Measurements from ENCODE around the gene EHBP1L1. TPM values are rescaled to one million over a fixed set of nuclear protein-coding genes. Genes with fewer than 3 reads are reported as not detected.
A peak's percentile ranks its signal among the peaks of the same experiment; 100 is the strongest.

The EHBP1L1 gene
- total RNA-seq, 1 donor from 2014 or later: 4.7 TPM

GRCh38 chr11:65641297-65642013 is 65.6 kb downstream of the EHBP1L1 start:
- DNase-seq (ENCODE audit: low spot score): no peak
- peaks cover 31% of the 10 kb centered on the region for H3K36me3 Mint-ChIP-seq (ENCODE audit: low read depth, unreplicated experiment)
- no peak for TF ChIP-seq CTCF (IDR thresholded peaks at IDR 0.05; ENCODE audit: unreplicated experiment)
- peak overlapping the region; percentile 91 for H3K4me3 Mint-ChIP-seq (ENCODE audit: unreplicated experiment)
- peaks cover 59% of the 10 kb centered on the region for H3K4me1 Mint-ChIP-seq (ENCODE audit: unreplicated experiment)
- no peaks in the 10 kb centered on the region for H3K9me3 Mint-ChIP-seq (ENCODE audit: unreplicated experiment)
- H3K27me3 Mint-ChIP-seq (ENCODE audit: unreplicated experiment): peaks cover 21% of the 10 kb centered on the region
- H3K27ac Mint-ChIP-seq (ENCODE audit: unreplicated experiment): peak overlapping the region; percentile 83

Small RNAs within 50 kb of the gene (microRNA-seq; reads per million reads assigned to microRNA genes)
- gene MIR4690 (ENCODE audit: unreplicated experiment): 0.49 reads per million

Other genes with a start within 250 kb of the EHBP1L1 start
- gene DPF2, start 242.2 kb upstream of the EHBP1L1 start, total RNA-seq (ENCODE audit: unreplicated experiment): 77.6 TPM
- gene TIGD3, start 221.3 kb upstream of the EHBP1L1 start, total RNA-seq (ENCODE audit: unreplicated experiment): 0.44 TPM
- gene SLC25A45, start 193.4 kb upstream of the EHBP1L1 start, total RNA-seq (ENCODE audit: unreplicated experiment): 3.3 TPM
- 76.0 TPM for gene FRMD8, start 189.4 kb upstream of the EHBP1L1 start, total RNA-seq (ENCODE audit: unreplicated experiment)
- gene NEAT1, start 153.3 kb upstream of the EHBP1L1 start, total RNA-seq (ENCODE audit: unreplicated experiment): 43.4 TPM
- 4,747 TPM for gene MALAT1, start 77.0 kb upstream of the EHBP1L1 start, total RNA-seq (ENCODE audit: unreplicated experiment)
- gene SCYL1, start 51.0 kb upstream of the EHBP1L1 start, total RNA-seq (ENCODE audit: unreplicated experiment): 99.1 TPM
- 1.7 TPM for gene LTBP3, start 17.7 kb upstream of the EHBP1L1 start, total RNA-seq (ENCODE audit: unreplicated experiment)
- gene ZNRD2, start 5.6 kb upstream of the EHBP1L1 start, total RNA-seq (ENCODE audit: unreplicated experiment): 37.4 TPM
- 44.7 TPM for gene FAM89B, start 3.5 kb upstream of the EHBP1L1 start, total RNA-seq (ENCODE audit: unreplicated experiment)
- gene KCNK7, start 19.7 kb downstream of the EHBP1L1 start, total RNA-seq (ENCODE audit: unreplicated experiment): 2.0 TPM
- gene MAP3K11, start 38.2 kb downstream of the EHBP1L1 start, total RNA-seq (ENCODE audit: unreplicated experiment): 238 TPM
- 76.1 TPM for gene PCNX3, start 39.7 kb downstream of the EHBP1L1 start, total RNA-seq (ENCODE audit: unreplicated experiment)
- 267 TPM for gene SIPA1, start 62.0 kb downstream of the EHBP1L1 start, total RNA-seq (ENCODE audit: unreplicated experiment)
- 62.6 TPM for gene RELA, start 86.9 kb downstream of the EHBP1L1 start, total RNA-seq (ENCODE audit: unreplicated experiment)
- 28.2 TPM for gene KAT5, start 136.2 kb downstream of the EHBP1L1 start, total RNA-seq (ENCODE audit: unreplicated experiment)
- gene RNASEH2C, start 144.7 kb downstream of the EHBP1L1 start, total RNA-seq (ENCODE audit: unreplicated experiment): 38.6 TPM
- gene AP5B1, start 204.9 kb downstream of the EHBP1L1 start, total RNA-seq (ENCODE audit: unreplicated experiment): 3.4 TPM
- not detected for gene OVOL1, start 211.0 kb downstream of the EHBP1L1 start, total RNA-seq (ENCODE audit: unreplicated experiment)

All from endothelial cell (in vitro differentiated cells).